ENCODE data around the gene TXK.

DNA sequence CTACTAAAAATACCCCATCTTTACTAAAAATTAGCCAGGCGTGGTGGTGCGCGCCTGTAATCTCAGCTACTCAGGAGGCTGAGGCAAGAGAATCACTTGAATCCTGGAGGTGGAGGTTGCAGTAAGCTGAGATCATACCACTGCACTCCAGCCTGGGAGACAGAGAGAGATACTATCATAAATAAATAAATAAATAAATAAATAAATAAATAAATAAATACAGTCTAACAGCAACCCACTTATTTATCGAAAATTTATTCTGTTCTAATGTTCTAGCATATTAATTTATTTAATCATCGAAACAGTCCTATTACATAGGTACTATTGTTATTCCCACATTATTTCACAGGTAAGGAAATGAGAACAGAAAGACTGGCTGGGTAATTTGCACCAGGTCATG is 18.2 kb upstream of the TXK start:
- TF ChIP-seq, protein P1, sequence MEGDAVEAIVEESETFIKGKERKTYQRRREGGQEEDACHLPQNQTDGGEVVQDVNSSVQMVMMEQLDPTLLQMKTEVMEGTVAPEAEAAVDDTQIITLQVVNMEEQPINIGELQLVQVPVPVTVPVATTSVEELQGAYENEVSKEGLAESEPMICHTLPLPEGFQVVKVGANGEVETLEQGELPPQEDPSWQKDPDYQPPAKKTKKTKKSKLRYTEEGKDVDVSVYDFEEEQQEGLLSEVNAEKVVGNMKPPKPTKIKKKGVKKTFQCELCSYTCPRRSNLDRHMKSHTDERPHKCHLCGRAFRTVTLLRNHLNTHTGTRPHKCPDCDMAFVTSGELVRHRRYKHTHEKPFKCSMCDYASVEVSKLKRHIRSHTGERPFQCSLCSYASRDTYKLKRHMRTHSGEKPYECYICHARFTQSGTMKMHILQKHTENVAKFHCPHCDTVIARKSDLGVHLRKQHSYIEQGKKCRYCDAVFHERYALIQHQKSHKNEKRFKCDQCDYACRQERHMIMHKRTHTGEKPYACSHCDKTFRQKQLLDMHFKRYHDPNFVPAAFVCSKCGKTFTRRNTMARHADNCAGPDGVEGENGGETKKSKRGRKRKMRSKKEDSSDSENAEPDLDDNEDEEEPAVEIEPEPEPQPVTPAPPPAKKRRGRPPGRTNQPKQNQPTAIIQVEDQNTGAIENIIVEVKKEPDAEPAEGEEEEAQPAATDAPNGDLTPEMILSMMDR (conservative IDR thresholded peaks at IDR 0.05; ENCODE audit: low read depth, low read length), result no peak
- TF ChIP-seq EZH2 (IDR thresholded peaks at IDR 0.05; ENCODE audit: borderline replicate concordance, low read depth, low read length, poor library complexity, severe bottlenecking), result no peak
